ENCODE data around the gene BCL2L12.

BCL2L12 gene

GRCh38 chr19:49639401-49640112, 26.2 kb upstream of the BCL2L12 start:
- H3K27ac ChIP-seq, result peak overlapping the region; percentile 95
- TF ChIP-seq CTCF (conservative IDR thresholded peaks at IDR 0.05), result no peak

GRCh38 chr19:49640113-49640898, 25.4 kb upstream of the BCL2L12 start, which contains the start of gene RRAS:
RRAS (minus strand) TSS chr19:49640143; CDS start chr19:49640098, 45 bp downstream.
- H3K27ac ChIP-seq, result peak within 1 kb of the TSS; percentile 95
- no peak for TF ChIP-seq CTCF (conservative IDR thresholded peaks at IDR 0.05)

GRCh38 chr19:49641688-49642491, 23.8 kb upstream of the BCL2L12 start, which contains the start of gene SCAF1:
SCAF1 (plus strand) TSS chr19:49642209; CDS start chr19:49645027, 2,818 bp downstream.
- no peak for TF ChIP-seq CTCF (conservative IDR thresholded peaks at IDR 0.05)
- peak within 1 kb of the TSS; percentile 95 for H3K27ac ChIP-seq

- H3K27ac ChIP-seq, result peak overlapping the region; percentile 95
- no peak for TF ChIP-seq CTCF (conservative IDR thresholded peaks at IDR 0.05)
These were observed 23.2 kb upstream of the BCL2L12 start for GRCh38 chr19:49642492-49643035.

- H3K27ac ChIP-seq, result peak overlapping the region; percentile 95; the same call in 1 of the 2 replicates
- no peak for TF ChIP-seq CTCF (conservative IDR thresholded peaks at IDR 0.05)
These were observed 22.3 kb upstream of the BCL2L12 start for GRCh38 chr19:49643466-49643865.

GRCh38 chr19:49645592-49645991, 20.1 kb upstream of the BCL2L12 start:
- no peak for TF ChIP-seq CTCF (conservative IDR thresholded peaks at IDR 0.05)
- H3K27ac ChIP-seq, result peak overlapping the region; percentile 5; the same call in 1 of the 2 replicates

Data from VCaP (cell line).